AML-193 (cell line): ENCODE results near the gene MAD1L1.
"Not testable (repeated sequence)": the region's sequence is repeated elsewhere in the genome, so short reads cannot be mapped to it uniquely, and the experiment has no call there.

Experiments
- DNase-seq, 2 experiments: peaks; one replicate each; lab custom pipeline; 2025; lab: John Stamatoyannopoulos, UW

Gene MAD1L1

GRCh38 chr7:2232766-2233520 lies at the start of gene MAD1L1:
MAD1L1 (minus strand) TSS chr7:2232945; CDS start chr7:2230133, 2,812 bp downstream.
- peak; percentile 67 to 74 for DNase-seq

DNA sequence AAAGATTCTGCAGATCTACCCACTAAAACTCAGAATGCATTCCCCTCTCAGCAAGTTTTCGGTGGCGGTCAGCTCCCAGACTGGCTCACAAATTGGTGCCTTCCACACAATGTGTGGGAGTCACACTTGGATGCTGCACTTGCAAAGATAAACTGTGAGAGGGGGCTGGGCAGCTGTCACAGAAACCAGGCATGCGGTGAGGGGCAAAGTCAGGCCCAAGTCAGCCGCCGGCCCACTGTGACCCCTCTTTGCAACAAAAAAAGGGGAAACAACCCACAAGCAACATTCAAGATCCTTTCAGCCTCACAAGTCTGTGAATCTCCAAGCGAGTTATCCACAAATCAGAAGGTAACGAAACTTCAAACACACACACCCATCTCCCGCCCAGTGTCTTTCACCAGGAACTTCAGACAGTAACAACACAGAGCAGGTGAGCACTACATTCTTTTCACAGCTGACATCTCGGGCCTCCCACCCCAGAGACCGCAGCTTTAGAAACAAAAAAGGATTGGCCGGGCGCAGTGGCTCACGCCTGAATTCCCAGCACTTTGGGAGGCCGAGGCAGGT lies 49.5 kb upstream of the MAD1L1 start:
- DNase-seq: no peak

GRCh38 chr7:2281541-2281940 lies 48.8 kb upstream of the MAD1L1 start:
- no peak for DNase-seq

GRCh38 chr7:2280424-2280823 lies 47.7 kb upstream of the MAD1L1 start:
- DNase-seq: no peak

- DNase-seq: no peak
These were observed 47.2 kb upstream of the MAD1L1 start for GRCh38 chr7:2279896-2280295.

GRCh38 chr7:2278026-2278425 lies 45.3 kb upstream of the MAD1L1 start:
- DNase-seq: no peak

GRCh38 chr7:2276107-2276506 lies 43.4 kb upstream of the MAD1L1 start:
- no peak for DNase-seq

GRCh38 chr7:2275101-2275500 lies 42.4 kb upstream of the MAD1L1 start:
- DNase-seq: no peak

DNA sequence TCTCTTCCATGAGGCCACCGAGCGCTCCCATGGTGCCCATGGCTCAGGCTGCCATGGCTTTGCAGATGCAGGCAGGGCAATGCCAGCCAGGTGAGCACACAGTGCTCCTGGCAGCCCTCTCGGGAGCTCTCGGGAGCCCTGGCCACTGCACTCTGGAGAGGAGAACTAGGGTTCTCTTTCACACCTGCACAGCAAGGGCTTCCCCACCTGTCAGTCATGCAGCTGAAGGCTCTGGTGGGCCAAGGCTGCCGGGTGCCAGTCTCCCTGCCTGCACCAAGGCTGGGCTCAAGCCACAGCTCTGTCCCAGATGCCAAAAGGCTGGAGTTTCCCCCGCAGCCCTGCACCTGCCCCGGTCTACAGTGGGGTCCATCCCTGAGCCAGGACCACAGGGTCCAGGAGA lies 41.9 kb upstream of the MAD1L1 start:
- DNase-seq: no peak

DNA sequence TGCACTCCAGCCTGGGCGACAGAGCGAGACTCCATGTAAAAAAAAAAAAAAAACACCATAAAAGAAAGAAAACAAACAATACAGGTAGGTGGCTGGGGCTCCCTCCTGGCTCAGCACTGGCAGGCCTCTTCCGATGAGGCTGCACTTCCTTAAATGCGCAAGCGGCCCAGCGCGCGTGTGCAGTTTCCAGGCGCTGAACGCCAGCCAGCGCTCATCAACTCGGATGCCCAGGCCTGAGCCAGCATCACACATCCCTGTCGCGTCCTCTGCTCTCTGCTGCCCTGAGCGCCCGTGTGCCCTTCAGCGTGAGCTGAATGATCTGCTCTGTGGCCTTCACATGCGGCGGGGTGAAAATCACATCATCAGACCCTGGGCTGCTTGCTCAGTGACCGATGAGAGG lies 41.1 kb upstream of the MAD1L1 start:
- DNase-seq: no peak

- no peak for DNase-seq
These were observed 39.3 kb upstream of the MAD1L1 start for GRCh38 chr7:2272031-2272430.

GRCh38 chr7:2271273-2272026 lies 38.7 kb upstream of the MAD1L1 start:
- DNase-seq: no peak

- DNase-seq: no peak
These were observed 37.8 kb upstream of the MAD1L1 start for GRCh38 chr7:2270495-2270894.

GRCh38 chr7:2269991-2270460 lies 37.3 kb upstream of the MAD1L1 start:
- DNase-seq: no peak

- DNase-seq: not testable (repeated sequence)
These were observed 36.6 kb upstream of the MAD1L1 start for GRCh38 chr7:2269089-2269990.

DNA sequence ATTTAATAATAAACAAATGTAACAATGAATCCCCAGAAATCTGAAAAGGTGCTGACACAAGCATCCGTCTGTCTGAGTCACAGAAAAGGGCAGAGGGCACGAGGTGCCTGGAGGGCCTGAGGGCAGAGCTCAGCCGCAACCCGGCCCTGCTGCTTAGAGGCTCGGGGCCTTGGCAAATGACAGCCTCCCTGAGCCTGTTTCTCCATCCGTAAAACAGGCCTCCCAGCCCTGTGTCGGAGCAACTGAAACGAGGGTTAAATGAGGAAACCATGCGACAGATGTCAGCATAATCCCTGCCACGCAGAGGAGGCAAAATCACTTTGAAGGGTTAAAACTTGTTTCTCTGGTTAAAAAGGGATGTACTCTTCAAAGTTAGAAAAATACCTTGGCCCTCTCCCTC lies 34.2 kb upstream of the MAD1L1 start:
- no peak for DNase-seq

- no peak for DNase-seq
These were observed 31.4 kb upstream of the MAD1L1 start for GRCh38 chr7:2264158-2264557.

DNA sequence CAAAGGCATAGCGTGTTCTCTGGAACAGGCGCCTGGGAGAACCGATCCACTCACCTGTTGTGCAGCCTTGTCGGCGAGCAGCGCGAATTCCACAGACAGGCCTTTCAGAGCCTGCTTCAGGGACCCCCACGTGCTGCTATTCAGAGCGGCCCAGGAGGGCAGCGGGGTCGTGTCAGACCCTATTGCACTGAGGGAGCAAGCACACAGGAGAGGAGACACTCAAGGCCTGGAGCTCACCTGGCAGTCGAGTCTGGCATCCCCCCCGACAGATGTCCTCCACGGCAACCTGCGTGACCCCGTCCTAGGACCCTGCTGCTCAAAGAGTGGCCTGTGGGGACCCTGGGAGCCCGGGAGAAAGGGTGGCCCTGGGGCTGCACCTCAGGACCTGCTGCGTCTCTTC lies 30.4 kb upstream of the MAD1L1 start:
- DNase-seq: no peak

DNA sequence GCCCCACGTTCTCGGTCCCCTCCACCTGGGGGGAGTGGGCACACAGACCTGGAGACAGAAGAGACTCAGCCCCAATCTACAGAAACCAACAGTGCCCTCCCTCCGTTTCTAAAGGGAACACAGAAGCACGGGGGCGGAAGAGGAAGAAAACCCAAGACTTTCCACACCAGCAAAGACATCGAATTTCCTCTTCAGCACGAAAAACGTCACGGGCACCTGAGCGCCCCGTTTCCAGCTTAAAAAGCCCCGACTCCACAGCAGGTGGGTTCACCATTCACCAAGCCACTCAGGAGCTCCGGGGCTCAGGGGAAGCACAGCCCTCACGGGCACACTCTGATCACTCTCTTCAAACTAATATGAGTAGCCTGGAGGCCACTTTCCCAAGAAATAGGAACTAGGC lies 28.9 kb upstream of the MAD1L1 start:
- peak; percentile 23 to 25 for DNase-seq

DNA sequence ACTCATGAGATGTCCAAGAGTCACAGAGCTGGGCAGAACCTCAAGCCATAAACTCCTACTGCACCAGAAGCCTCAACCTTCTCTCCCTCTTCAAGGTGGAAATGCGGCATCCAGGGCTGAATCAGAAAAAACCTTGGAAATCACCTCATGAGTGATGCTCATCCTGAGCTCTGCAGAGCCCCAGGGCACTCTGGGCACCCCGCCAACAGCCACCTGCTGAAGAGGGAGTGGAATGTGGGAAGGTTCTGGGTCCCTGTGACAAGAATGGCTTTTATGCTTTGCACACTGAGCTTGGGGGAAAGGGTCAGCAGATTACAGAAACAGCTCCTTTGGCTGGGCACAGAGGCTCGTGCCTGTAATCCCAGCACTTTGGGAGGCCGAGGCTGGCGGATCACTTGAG lies 28.1 kb upstream of the MAD1L1 start:
- no peak for DNase-seq

DNA sequence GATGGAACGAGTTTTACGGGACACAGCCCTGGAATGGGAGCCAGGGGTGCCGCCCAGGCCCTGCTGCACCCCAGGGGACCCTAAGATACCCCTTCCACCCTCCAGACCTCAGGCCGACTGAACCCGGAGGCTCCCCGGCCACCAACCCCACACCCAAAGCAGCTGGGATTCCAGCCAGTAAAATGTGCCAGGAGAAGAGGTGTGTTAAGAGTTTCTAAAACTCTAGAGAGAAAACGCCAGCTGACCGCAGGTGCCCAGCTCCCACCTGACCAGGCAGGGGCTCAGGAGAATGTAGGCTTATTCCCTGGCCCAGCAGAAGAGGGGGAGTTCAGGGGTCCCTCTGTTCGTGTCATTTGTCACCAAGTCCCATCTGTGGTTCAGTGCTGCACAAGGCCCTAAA lies 26.7 kb upstream of the MAD1L1 start:
- DNase-seq: no peak
